ENCODE measurements around the gene SPINT1. TPM values are rescaled to one million over a fixed set of nuclear protein-coding genes. Genes with fewer than 3 reads are reported as not detected.
A peak's percentile ranks its signal among the peaks of the same experiment; 100 is the strongest.

Gene SPINT1
- total and polyA plus RNA-seq, 2 of the 13 experiments (the other 11 are each of a cell fraction or from before 2014, with no cell fraction given) = 0.49 to 2.5 TPM

DNA sequence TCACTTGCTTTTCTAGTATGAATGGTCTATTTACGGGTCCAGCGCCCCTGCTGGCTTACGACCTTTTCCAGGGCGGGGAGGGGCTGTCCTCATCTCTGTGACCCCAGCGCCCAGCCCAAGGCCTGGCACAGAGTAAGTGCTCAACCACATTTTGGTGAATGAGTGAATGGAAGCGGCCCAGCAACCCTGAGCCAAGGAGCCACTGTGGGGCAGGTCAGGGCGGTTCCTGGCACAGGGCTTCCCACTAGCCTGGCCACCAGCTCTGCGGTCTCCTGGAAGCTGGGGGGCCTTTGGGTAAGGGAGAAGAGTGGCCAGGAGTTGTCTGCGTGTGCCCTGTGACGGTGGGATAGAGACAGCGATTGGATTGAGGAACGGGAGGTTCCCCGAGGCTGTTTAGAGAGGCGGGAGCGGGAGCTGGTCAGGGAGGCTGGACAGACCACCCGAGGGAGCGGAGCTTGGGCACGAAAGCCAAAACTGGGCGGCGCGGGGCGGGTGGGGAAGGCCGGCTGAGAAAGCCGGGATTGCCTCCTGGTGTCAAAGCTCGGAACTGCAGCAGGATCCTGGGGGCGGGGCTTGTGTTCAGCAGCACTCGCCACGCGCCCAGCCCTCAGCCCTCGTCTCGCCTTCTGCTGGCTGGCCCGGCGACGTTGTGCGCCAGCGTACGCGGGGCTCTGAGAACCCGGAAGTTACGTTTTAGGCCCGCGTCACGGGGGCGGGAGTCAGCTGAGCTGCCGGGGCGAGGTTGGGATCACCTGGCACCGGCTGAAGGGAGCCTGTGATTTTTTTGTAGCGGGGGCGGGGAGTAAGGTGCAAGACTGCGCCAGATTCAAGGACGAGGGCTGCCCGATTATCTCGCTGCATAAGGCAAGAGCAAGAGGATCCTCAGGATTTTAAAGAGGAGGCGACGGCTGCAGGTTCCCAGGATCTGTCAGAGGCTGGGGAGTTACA, 50.2 kb downstream of the SPINT1 start, which contains the start of gene VPS18 (continued):
- TF ChIP-seq KLF11 (CRISPR knock-in tag; IDR thresholded peaks at IDR 0.05) (no peak), JARID2 (CRISPR knock-in tag; IDR thresholded peaks at IDR 0.05; ENCODE audit: insufficient replicate concordance) (no peak), ISX (CRISPR knock-in tag; conservative IDR thresholded peaks at IDR 0.05) (no peak), ZNF326 (CRISPR knock-in tag; IDR thresholded peaks at IDR 0.05; ENCODE audit: borderline replicate concordance) (no peak), ZBTB7B (CRISPR knock-in tag; IDR thresholded peaks at IDR 0.05) (no peak), CBX2 (IDR thresholded peaks at IDR 0.05; ENCODE audit: low read depth, low read length) (no peak), CBX2 (CRISPR knock-in tag; IDR thresholded peaks at IDR 0.05; ENCODE audit: low read depth) (no peak), MTA1 (CRISPR knock-in tag; IDR thresholded peaks at IDR 0.05; ENCODE audit: borderline replicate concordance) (no peak), ZNF766 (CRISPR knock-in tag; IDR thresholded peaks at IDR 0.05; ENCODE audit: borderline replicate concordance) (no peak), CREM (IDR thresholded peaks at IDR 0.05) (peak; percentile 89), CREM (CRISPR knock-in tag; IDR thresholded peaks at IDR 0.05) (peak; percentile 68)
- TF ChIP-seq, protein P1, sequence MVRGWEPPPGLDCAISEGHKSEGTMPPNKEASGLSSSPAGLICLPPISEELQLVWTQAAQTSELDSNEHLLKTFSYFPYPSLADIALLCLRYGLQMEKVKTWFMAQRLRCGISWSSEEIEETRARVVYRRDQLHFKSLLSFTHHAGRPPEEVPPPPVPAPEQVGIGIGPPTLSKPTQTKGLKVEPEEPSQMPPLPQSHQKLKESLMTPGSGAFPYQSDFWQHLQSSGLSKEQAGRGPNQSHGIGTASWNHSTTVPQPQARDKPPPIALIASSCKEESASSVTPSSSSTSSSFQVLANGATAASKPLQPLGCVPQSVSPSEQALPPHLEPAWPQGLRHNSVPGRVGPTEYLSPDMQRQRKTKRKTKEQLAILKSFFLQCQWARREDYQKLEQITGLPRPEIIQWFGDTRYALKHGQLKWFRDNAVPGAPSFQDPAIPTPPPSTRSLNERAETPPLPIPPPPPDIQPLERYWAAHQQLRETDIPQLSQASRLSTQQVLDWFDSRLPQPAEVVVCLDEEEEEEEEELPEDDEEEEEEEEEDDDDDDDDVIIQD (CRISPR knock-in tag; IDR thresholded peaks at IDR 0.05; ENCODE audit: low read depth) = no peak
- TF ChIP-seq, protein P2, sequence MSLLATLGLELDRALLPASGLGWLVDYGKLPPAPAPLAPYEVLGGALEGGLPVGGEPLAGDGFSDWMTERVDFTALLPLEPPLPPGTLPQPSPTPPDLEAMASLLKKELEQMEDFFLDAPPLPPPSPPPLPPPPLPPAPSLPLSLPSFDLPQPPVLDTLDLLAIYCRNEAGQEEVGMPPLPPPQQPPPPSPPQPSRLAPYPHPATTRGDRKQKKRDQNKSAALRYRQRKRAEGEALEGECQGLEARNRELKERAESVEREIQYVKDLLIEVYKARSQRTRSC (CRISPR knock-in tag; IDR thresholded peaks at IDR 0.05; ENCODE audit: low read depth) = no peak
- TF ChIP-seq, protein P3, sequence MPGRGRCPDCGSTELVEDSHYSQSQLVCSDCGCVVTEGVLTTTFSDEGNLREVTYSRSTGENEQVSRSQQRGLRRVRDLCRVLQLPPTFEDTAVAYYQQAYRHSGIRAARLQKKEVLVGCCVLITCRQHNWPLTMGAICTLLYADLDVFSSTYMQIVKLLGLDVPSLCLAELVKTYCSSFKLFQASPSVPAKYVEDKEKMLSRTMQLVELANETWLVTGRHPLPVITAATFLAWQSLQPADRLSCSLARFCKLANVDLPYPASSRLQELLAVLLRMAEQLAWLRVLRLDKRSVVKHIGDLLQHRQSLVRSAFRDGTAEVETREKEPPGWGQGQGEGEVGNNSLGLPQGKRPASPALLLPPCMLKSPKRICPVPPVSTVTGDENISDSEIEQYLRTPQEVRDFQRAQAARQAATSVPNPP (CRISPR knock-in tag; IDR thresholded peaks at IDR 0.05) = no peak
- TF ChIP-seq, protein P4, sequence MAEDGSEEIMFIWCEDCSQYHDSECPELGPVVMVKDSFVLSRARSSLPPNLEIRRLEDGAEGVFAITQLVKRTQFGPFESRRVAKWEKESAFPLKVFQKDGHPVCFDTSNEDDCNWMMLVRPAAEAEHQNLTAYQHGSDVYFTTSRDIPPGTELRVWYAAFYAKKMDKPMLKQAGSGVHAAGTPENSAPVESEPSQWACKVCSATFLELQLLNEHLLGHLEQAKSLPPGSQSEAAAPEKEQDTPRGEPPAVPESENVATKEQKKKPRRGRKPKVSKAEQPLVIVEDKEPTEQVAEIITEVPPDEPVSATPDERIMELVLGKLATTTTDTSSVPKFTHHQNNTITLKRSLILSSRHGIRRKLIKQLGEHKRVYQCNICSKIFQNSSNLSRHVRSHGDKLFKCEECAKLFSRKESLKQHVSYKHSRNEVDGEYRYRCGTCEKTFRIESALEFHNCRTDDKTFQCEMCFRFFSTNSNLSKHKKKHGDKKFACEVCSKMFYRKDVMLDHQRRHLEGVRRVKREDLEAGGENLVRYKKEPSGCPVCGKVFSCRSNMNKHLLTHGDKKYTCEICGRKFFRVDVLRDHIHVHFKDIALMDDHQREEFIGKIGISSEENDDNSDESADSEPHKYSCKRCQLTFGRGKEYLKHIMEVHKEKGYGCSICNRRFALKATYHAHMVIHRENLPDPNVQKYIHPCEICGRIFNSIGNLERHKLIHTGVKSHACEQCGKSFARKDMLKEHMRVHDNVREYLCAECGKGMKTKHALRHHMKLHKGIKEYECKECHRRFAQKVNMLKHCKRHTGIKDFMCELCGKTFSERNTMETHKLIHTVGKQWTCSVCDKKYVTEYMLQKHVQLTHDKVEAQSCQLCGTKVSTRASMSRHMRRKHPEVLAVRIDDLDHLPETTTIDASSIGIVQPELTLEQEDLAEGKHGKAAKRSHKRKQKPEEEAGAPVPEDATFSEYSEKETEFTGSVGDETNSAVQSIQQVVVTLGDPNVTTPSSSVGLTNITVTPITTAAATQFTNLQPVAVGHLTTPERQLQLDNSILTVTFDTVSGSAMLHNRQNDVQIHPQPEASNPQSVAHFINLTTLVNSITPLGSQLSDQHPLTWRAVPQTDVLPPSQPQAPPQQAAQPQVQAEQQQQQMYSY (CRISPR knock-in tag; IDR thresholded peaks at IDR 0.05) = no peak
- TF ChIP-seq, protein P5, sequence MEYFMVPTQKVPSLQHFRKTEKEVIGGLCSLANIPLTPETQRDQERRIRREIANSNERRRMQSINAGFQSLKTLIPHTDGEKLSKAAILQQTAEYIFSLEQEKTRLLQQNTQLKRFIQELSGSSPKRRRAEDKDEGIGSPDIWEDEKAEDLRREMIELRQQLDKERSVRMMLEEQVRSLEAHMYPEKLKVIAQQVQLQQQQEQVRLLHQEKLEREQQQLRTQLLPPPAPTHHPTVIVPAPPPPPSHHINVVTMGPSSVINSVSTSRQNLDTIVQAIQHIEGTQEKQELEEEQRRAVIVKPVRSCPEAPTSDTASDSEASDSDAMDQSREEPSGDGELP (IDR thresholded peaks at IDR 0.05; ENCODE audit: borderline replicate concordance, low read depth) = peak; percentile 98
- TF ChIP-seq, protein P6, sequence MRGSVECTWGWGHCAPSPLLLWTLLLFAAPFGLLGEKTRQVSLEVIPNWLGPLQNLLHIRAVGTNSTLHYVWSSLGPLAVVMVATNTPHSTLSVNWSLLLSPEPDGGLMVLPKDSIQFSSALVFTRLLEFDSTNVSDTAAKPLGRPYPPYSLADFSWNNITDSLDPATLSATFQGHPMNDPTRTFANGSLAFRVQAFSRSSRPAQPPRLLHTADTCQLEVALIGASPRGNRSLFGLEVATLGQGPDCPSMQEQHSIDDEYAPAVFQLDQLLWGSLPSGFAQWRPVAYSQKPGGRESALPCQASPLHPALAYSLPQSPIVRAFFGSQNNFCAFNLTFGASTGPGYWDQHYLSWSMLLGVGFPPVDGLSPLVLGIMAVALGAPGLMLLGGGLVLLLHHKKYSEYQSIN (CRISPR knock-in tag; IDR thresholded peaks at IDR 0.05; ENCODE audit: borderline replicate concordance) = no peak
- TF ChIP-seq, protein P7, sequence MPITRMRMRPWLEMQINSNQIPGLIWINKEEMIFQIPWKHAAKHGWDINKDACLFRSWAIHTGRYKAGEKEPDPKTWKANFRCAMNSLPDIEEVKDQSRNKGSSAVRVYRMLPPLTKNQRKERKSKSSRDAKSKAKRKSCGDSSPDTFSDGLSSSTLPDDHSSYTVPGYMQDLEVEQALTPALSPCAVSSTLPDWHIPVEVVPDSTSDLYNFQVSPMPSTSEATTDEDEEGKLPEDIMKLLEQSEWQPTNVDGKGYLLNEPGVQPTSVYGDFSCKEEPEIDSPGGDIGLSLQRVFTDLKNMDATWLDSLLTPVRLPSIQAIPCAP (CRISPR knock-in tag; IDR thresholded peaks at IDR 0.05; ENCODE audit: low read depth) = no peak
